K562 (cell line): Measurements from ENCODE around the gene USP31. TPM values are rescaled to one million over a fixed set of nuclear protein-coding genes. Genes with fewer than 3 reads are reported as not detected.
A peak's percentile ranks its signal among the peaks of the same experiment; 100 is the strongest.

Source experiments
- CCNT2 ChIP-seq: IDR thresholded peaks from 2 replicates; pipeline ENCODE4 v1.6.1; 2011; ENCODE audit warnings: borderline replicate concordance, low read depth, mild to moderate bottlenecking, moderate library complexity, mixed read lengths, low read length; ENCODE audit not compliant: insufficient read length; ENCODE audit errors: extremely low read depth
- STAG1 ChIP-seq: sonication (generic); formaldehyde crosslinking; IDR thresholded peaks from 2 replicates; pipeline ENCODE4 v1.5.0; 2020; ENCODE audit warnings: missing genetic modification reagents, borderline replicate concordance
- polyA plus RNA-seq, 8 experiments: library from polyadenylated mRNA; depleted of rRNA in 4 of 8; stranded (reverse) in 5 of 8; unstranded in 3 of 8; fragments of >200 nt; fragmentation: Nextera tagmentation in 2 of 8; fragmentation: Illumina TruSeq in 1 of 8; extraction: Ambion mirVana in 2 of 8; extraction: Trizol in 1 of 8; gene quantifications; 2 replicates each; pipeline versions ENCODE4 v1.2.1 to v1.2.3, GENCODE V29; 2011 to 2014; ENCODE audit warnings: inconsistent platforms in 1 of 8, missing spikeins in 1 of 8
- total RNA-seq, 7 experiments: library from RNA; depleted of rRNA in 6 of 7; stranded (reverse); fragments of >200 nt in 6 of 7; fragmentation: Illumina TruSeq in 2 of 7; extraction: Trizol in 2 of 7; gene quantifications; 2 replicates each; pipeline versions ENCODE4 v1.2.1 to v1.2.3, GENCODE V29; 2011 to 2021; ENCODE audit warnings: low replicate concordance in 1 of 7
- TF ChIP-seq, protein P1 (sequence below), 2 experiments: fragments of 450-650 bp; formaldehyde crosslinking in 1 of 2; IDR thresholded peaks; 2 replicates each; pipeline versions ENCODE4 v1.4.0 to v1.6.1; 2014 to 2020; ENCODE audit warnings: mild to moderate bottlenecking in 2 of 2, borderline replicate concordance in 1 of 2, low read depth in 1 of 2
- TF ChIP-seq, protein P2 (sequence below): fragments of 450-650 bp; formaldehyde crosslinking; IDR thresholded peaks from 2 replicates; pipeline ENCODE4 v1.4.0; 2020; ENCODE audit warnings: mild to moderate bottlenecking, moderate library complexity
- TF ChIP-seq, protein P3 (sequence below): fragments of 450-650 bp; formaldehyde crosslinking; IDR thresholded peaks from 2 replicates; pipeline ENCODE4 v1.4.0; 2020; ENCODE audit warnings: mild to moderate bottlenecking, moderate library complexity

The USP31 gene
- total and polyA plus RNA-seq, 9 of the 15 experiments (the other 6 are each of a cell fraction or from before 2014, with no cell fraction given): 0.56 to 4.9 (median 2.9) TPM

DNA sequence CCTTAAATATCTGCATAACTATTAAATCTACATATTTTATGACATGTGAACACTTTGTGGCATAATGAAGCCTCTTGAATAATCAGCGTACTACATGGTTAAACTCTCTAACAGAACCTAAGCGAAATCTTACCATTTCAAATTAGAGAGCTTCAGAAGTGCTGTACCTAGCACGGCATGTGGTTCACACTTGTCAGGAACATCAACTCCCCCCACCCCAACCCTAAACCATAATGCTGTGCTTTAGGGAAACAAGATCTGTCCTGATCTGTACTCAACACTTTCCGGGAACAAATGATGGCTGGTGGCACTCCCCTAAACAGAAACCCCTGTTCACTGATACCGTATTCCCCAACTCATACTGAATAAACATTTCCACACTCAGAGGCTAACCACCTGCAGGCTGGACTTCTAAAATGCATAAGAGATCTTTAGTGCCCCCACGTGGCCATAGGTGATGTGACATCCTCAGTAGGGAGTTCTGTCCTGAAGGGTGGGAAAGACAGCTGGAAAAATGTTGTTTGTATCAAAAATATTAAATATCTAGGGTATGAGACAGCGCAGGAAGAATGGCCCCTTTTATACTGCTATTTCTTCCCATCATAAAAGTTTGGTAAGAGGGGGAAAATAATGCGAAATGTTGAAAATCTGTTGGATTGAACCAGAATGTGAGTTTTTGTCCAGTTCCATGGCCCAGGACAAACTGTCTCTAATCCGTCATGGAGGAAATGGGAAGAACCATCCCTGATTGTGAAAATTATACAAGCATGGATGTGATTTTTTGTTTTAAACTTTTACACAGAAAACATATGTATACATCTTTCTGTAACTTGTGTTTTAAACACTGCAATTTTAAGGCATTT is 88.6 kb downstream of the USP31 start (continued):
- TF ChIP-seq, protein P1, sequence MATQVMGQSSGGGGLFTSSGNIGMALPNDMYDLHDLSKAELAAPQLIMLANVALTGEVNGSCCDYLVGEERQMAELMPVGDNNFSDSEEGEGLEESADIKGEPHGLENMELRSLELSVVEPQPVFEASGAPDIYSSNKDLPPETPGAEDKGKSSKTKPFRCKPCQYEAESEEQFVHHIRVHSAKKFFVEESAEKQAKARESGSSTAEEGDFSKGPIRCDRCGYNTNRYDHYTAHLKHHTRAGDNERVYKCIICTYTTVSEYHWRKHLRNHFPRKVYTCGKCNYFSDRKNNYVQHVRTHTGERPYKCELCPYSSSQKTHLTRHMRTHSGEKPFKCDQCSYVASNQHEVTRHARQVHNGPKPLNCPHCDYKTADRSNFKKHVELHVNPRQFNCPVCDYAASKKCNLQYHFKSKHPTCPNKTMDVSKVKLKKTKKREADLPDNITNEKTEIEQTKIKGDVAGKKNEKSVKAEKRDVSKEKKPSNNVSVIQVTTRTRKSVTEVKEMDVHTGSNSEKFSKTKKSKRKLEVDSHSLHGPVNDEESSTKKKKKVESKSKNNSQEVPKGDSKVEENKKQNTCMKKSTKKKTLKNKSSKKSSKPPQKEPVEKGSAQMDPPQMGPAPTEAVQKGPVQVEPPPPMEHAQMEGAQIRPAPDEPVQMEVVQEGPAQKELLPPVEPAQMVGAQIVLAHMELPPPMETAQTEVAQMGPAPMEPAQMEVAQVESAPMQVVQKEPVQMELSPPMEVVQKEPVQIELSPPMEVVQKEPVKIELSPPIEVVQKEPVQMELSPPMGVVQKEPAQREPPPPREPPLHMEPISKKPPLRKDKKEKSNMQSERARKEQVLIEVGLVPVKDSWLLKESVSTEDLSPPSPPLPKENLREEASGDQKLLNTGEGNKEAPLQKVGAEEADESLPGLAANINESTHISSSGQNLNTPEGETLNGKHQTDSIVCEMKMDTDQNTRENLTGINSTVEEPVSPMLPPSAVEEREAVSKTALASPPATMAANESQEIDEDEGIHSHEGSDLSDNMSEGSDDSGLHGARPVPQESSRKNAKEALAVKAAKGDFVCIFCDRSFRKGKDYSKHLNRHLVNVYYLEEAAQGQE (IDR thresholded peaks at IDR 0.05; ENCODE audit: borderline replicate concordance): peak; percentile 60
- TF ChIP-seq, protein P1 (CRISPR knock-in tag; IDR thresholded peaks at IDR 0.05; ENCODE audit: low read depth): no peak
- TF ChIP-seq STAG1 (CRISPR knock-in tag) (peak; percentile 62; the same call in 1 of the 2 replicates), CCNT2 (no peak)
- TF ChIP-seq, protein P2, sequence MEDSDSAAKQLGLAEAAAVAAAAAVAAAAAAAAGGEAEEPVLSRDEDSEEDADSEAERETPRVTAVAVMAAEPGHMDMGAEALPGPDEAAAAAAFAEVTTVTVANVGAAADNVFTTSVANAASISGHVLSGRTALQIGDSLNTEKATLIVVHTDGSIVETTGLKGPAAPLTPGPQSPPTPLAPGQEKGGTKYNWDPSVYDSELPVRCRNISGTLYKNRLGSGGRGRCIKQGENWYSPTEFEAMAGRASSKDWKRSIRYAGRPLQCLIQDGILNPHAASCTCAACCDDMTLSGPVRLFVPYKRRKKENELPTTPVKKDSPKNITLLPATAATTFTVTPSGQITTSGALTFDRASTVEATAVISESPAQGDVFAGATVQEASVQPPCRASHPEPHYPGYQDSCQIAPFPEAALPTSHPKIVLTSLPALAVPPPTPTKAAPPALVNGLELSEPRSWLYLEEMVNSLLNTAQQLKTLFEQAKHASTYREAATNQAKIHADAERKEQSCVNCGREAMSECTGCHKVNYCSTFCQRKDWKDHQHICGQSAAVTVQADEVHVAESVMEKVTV (CRISPR knock-in tag): peak; percentile 40; the same call in 1 of the 2 replicates
- TF ChIP-seq, protein P3, sequence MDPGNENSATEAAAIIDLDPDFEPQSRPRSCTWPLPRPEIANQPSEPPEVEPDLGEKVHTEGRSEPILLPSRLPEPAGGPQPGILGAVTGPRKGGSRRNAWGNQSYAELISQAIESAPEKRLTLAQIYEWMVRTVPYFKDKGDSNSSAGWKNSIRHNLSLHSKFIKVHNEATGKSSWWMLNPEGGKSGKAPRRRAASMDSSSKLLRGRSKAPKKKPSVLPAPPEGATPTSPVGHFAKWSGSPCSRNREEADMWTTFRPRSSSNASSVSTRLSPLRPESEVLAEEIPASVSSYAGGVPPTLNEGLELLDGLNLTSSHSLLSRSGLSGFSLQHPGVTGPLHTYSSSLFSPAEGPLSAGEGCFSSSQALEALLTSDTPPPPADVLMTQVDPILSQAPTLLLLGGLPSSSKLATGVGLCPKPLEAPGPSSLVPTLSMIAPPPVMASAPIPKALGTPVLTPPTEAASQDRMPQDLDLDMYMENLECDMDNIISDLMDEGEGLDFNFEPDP: no peak
- TF ChIP-seq, all 486 proteins: peak for 9
